Mammary microvascular endothelial cell (primary cell): ENCODE data around the gene MTNR1B. TPM values are rescaled to one million over a fixed set of nuclear protein-coding genes. Genes with fewer than 3 reads are reported as not detected.

ENCODE experiments used
- total RNA-seq: library from RNA; depleted of rRNA; stranded (reverse); fragments of >200 nt; gene quantifications from 2 replicates; pipeline ENCODE4 v1.2.3, GENCODE V29; 2015

MTNR1B gene
- total RNA-seq = not detected in 2 replicates

DNA sequence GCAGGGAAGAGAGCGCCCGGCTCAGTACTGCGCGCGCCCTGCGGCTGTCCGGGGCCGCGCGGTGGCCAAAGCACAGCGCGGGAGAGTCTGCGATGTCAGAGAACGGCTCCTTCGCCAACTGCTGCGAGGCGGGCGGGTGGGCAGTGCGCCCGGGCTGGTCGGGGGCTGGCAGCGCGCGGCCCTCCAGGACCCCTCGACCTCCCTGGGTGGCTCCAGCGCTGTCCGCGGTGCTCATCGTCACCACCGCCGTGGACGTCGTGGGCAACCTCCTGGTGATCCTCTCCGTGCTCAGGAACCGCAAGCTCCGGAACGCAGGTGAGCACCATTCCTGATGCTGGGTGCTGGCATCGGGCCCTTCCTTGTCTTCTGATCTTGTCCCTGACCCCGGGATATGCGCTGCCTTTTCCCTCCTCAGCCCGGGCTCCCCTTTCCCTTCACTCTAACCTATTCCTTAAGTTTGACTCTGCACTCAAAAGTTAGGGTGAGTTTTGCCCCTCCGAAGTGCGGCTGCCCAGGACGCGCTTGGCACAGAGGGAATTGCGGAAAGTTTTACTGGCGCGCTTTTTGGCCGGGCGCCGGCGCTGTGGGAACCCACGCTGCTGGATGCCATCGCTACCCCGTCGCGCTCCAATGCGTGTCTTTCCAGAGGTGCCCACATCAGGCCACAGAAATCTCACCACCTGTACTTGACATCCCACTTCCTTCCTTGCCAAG, at the start of gene MTNR1B:
MTNR1B (plus strand) TSS at position 18 of the 714 bp plus-strand sequence; CDS start at position 93, 75 bp downstream.

Other genes with a start within 250 kb of the MTNR1B start
- 7.1 and 10.7 TPM in 2 replicates for gene SLC36A4, start 228.3 kb downstream of the MTNR1B start, total RNA-seq